GM12872 (cell line): ENCODE data around the gene GRIP1.

Source experiments
- TF ChIP-seq, protein P1 (sequence below): IDR thresholded peaks from 3 replicates; pipeline ENCODE4 v1.5.1; 2011; ENCODE audit warnings: low read depth, mild to moderate bottlenecking, low read length, moderate library complexity; ENCODE audit not compliant: insufficient read depth

GRIP1 gene

DNA sequence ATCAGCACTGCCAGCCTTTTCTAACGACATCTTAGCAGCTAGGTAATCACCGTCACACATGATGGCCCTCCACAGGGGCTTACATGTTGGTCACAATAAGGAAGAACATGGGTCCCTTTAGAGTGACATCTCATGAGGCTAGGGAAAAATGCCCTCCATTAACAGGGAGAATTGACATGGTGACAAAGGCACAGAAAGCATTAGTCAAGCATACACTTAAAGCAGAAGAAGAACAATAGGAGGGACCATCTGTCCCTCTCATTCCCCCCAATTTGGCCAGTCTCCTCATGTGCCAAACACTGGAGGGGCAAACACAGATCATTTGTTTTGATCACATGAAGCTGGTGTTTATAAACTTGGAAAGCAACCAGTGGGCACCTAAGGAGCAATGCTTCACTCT, 78.0 kb downstream of the GRIP1 start:
- TF ChIP-seq, protein P1, sequence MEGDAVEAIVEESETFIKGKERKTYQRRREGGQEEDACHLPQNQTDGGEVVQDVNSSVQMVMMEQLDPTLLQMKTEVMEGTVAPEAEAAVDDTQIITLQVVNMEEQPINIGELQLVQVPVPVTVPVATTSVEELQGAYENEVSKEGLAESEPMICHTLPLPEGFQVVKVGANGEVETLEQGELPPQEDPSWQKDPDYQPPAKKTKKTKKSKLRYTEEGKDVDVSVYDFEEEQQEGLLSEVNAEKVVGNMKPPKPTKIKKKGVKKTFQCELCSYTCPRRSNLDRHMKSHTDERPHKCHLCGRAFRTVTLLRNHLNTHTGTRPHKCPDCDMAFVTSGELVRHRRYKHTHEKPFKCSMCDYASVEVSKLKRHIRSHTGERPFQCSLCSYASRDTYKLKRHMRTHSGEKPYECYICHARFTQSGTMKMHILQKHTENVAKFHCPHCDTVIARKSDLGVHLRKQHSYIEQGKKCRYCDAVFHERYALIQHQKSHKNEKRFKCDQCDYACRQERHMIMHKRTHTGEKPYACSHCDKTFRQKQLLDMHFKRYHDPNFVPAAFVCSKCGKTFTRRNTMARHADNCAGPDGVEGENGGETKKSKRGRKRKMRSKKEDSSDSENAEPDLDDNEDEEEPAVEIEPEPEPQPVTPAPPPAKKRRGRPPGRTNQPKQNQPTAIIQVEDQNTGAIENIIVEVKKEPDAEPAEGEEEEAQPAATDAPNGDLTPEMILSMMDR = no peak

GRCh38 chr12:66599816-66600215, 79.1 kb downstream of the GRIP1 start:
- TF ChIP-seq, protein P1 = no peak

GRCh38 chr12:66598608-66599007, 80.3 kb downstream of the GRIP1 start:
- TF ChIP-seq, protein P1 = no peak

DNA sequence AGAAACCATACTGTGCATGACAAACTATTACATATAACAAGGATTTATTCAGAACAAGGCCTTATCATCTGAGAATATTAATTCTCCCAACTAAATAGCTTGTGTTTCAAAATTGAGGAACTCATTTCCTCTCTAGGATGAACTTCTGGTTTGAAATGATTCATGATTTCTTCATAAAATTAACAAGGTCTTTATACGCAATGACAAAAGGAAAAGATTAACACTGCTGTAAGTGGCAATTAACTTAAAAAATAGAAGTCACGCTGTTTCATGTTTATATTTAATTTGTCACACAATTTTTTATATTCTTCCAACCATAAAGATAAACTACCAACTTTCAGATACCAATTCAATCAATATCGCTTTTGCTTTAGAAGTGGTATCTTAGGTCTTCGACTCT, 80.8 kb downstream of the GRIP1 start:
- TF ChIP-seq, protein P1 = no peak

GRCh38 chr12:66596199-66596598, 82.7 kb downstream of the GRIP1 start:
- TF ChIP-seq, protein P1 = no peak

- TF ChIP-seq, protein P1 = no peak
These were observed 84.2 kb downstream of the GRIP1 start for GRCh38 chr12:66594688-66595087.

GRCh38 chr12:66590275-66590985, 88.4 kb downstream of the GRIP1 start:
- TF ChIP-seq, protein P1 = no peak
